Keratinocyte (primary cell): ENCODE measurements around the gene DDX28. TPM values are rescaled to one million over a fixed set of nuclear protein-coding genes. Genes with fewer than 3 reads are reported as not detected.

Experiments used
- DNase-seq: peaks from one replicate; pipeline ENCODE4 v3.0.0-alpha.2; 2011; ENCODE audit warnings: low read depth, missing footprints, low spot score
- FAIRE-seq: peaks from 2 replicates; lab custom pipeline; 2011; peaks lifted over from hg19 to GRCh38; lab: Jason Lieb, UNC
- H2AFZ ChIP-seq: 2 replicates; pipeline ENCODE4 v1.6.0; 2012; ENCODE audit warnings: low read length, control low read depth, inconsistent platforms; ENCODE audit not compliant: control insufficient read depth
- H3K27ac ChIP-seq: 2 replicates; pipeline ENCODE4 v1.5.1; 2011; ENCODE audit warnings: low read length; ENCODE audit not compliant: control insufficient read depth, insufficient read depth
- H3K27me3 ChIP-seq: 3 replicates; pipeline ENCODE4 v1.6.0; 2011; ENCODE audit warnings: low read length; ENCODE audit not compliant: control insufficient read depth, insufficient read depth; ENCODE audit errors: extremely low read depth
- H3K36me3 ChIP-seq, 2 experiments: 2 replicates in 1 of 2; 3 replicates in 1 of 2; pipeline ENCODE4 v1.5.1; 2011; ENCODE audit warnings: low read length in 2 of 2, mild to moderate bottlenecking in 1 of 2; ENCODE audit not compliant: control insufficient read depth in 2 of 2, insufficient read depth in 2 of 2; ENCODE audit errors: extremely low read depth in 1 of 2
- H3K4me1 ChIP-seq: 3 replicates; pipeline ENCODE4 v1.5.1; 2011; ENCODE audit warnings: low read length; ENCODE audit not compliant: control insufficient read depth, insufficient read depth; ENCODE audit errors: extremely low read depth
- H3K4me2 ChIP-seq: 3 replicates; pipeline ENCODE4 v1.6.0; 2011; ENCODE audit warnings: low read depth, low read length; ENCODE audit not compliant: control insufficient read depth, insufficient read depth; ENCODE audit errors: extremely low read depth
- H3K4me3 ChIP-seq, 3 experiments: fragments of 200-600 bp in 1 of 3; sonication (generic) in 1 of 3; 2 replicates in 2 of 3; 3 replicates in 1 of 3; pipeline ENCODE4 v1.5.1; 2011 to 2016; ENCODE audit warnings: low read length in 3 of 3, mild to moderate bottlenecking in 3 of 3, control low read depth in 2 of 3, inconsistent platforms in 1 of 3, low read depth in 1 of 3, mixed read lengths in 1 of 3, mixed run types in 1 of 3, moderate library complexity in 1 of 3; ENCODE audit not compliant: control insufficient read depth in 2 of 3, insufficient read depth in 2 of 3; ENCODE audit errors: extremely low read depth in 1 of 3
- H3K79me2 ChIP-seq: 2 replicates; pipeline ENCODE4 v1.6.0; 2012; ENCODE audit warnings: low read length; ENCODE audit not compliant: control insufficient read depth, insufficient read depth
- H3K9ac ChIP-seq: 3 replicates; pipeline ENCODE4 v1.6.0; 2011; ENCODE audit warnings: low read length; ENCODE audit not compliant: control insufficient read depth, insufficient read depth; ENCODE audit errors: extremely low read depth
- H3K9me1 ChIP-seq: 3 replicates; pipeline ENCODE4 v1.6.0; 2011; ENCODE audit warnings: low read length; ENCODE audit not compliant: control insufficient read depth, insufficient read depth; ENCODE audit errors: extremely low read depth
- H3K9me3 ChIP-seq: 2 replicates; pipeline ENCODE4 v1.5.1; 2012; ENCODE audit warnings: low read depth, low read length; ENCODE audit not compliant: control insufficient read depth
- H4K20me1 ChIP-seq: 3 replicates; pipeline ENCODE4 v1.6.0; 2011; ENCODE audit warnings: low read length; ENCODE audit not compliant: control insufficient read depth, insufficient read depth; ENCODE audit errors: extremely low read depth
- EZH2 ChIP-seq: IDR thresholded peaks from one replicate; pipeline ENCODE4 v1.6.1; 2012; ENCODE audit warnings: inconsistent platforms, mild to moderate bottlenecking, low read length, moderate library complexity
- dilution Hi-C: fragments of 300-500 bp; cut with MboI; formaldehyde crosslinking; loops from one replicate; pipeline ENCODE4 v1.7.0; 2020; ENCODE audit warnings: low sequenced_read_pairs; ENCODE audit not compliant: extremely low pct_ligation_motif_present
- polyA plus RNA-seq, 5 experiments: library from polyadenylated mRNA; depleted of rRNA in 3 of 5; stranded (reverse) in 3 of 5; stranded (forward) in 1 of 5; unstranded in 1 of 5; fragments of >200 nt; gene quantifications; 1 replicate in 1 of 5; 2 replicates in 3 of 5; 3 replicates in 1 of 5; pipeline versions ENCODE4 v1.2.1 to v1.2.3, GENCODE V29; 2011 to 2012; ENCODE audit warnings: missing spikeins in 2 of 5, low read depth in 1 of 5, low replicate concordance in 1 of 5
- TF ChIP-seq, protein P1 (sequence below), 3 experiments: IDR thresholded peaks in 1 of 3; conservative IDR thresholded peaks in 1 of 3; optimal IDR thresholded peaks in 1 of 3; 2 replicates in 2 of 3; 3 replicates in 1 of 3; pipeline versions ENCODE3 to v1.5.1; 2011; ENCODE audit warnings: low read length in 3 of 3, mild to moderate bottlenecking in 3 of 3, moderate library complexity in 2 of 3, control low read depth in 1 of 3, inconsistent platforms in 1 of 3; ENCODE audit not compliant: insufficient read depth in 2 of 3; ENCODE audit errors: extremely low read depth in 1 of 3

DDX28 gene
- polyA plus RNA-seq, 1 donor (not counting 4 experiments of a cell fraction or from before 2014, with no cell fraction given) = 12.8 TPM

DNA sequence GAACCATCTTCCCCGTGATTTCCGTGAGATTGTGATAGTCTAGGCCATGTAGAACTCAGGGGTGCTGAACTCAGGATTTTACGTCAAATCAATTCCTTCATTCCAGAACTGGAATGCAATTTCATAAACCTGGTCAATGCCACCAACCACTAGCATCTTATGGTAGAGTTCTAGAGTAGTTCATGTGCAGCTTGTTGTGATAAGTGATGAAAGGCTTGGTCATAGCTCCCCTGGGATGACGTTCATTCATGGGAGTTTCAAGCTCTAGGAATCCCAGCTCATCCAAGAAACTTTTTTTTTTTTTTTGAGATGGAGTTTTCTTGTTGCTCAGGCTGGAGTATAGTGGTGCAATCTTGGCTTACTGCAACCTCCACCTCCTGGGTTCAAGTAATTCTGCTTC is 20.0 kb downstream of the DDX28 start:
- Histone ChIP-seq H3K4me3 (no peak overlapping the region), H3K9me3 (no peaks in the 10 kb centered on the region), H3K27ac (no peak overlapping the region), H3K79me2 (no peaks in the 10 kb centered on the region), H3K9ac (no peak overlapping the region), H3K27me3 (no peaks in the 10 kb centered on the region), H3K36me3 (no peaks in the 10 kb centered on the region), H2AFZ (no peak overlapping the region), H3K4me2 (no peak overlapping the region), H3K4me1 (peaks cover 21% of the 10 kb centered on the region), H4K20me1 (no peaks in the 10 kb centered on the region), H3K9me1 (no peaks in the 10 kb centered on the region)
- no peak for DNase-seq
- no peak for TF ChIP-seq EZH2
- TF ChIP-seq, protein P1, sequence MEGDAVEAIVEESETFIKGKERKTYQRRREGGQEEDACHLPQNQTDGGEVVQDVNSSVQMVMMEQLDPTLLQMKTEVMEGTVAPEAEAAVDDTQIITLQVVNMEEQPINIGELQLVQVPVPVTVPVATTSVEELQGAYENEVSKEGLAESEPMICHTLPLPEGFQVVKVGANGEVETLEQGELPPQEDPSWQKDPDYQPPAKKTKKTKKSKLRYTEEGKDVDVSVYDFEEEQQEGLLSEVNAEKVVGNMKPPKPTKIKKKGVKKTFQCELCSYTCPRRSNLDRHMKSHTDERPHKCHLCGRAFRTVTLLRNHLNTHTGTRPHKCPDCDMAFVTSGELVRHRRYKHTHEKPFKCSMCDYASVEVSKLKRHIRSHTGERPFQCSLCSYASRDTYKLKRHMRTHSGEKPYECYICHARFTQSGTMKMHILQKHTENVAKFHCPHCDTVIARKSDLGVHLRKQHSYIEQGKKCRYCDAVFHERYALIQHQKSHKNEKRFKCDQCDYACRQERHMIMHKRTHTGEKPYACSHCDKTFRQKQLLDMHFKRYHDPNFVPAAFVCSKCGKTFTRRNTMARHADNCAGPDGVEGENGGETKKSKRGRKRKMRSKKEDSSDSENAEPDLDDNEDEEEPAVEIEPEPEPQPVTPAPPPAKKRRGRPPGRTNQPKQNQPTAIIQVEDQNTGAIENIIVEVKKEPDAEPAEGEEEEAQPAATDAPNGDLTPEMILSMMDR (optimal IDR thresholded peaks at IDR 0.05 in 1 of 3, IDR thresholded peaks at IDR 0.05 in 1 of 3, conservative IDR thresholded peaks at IDR 0.05 in 1 of 3; ENCODE audit: extremely low read depth in 1 of 3, insufficient read depth in 2 of 3, low read length in 3 of 3) = no peak
- dilution Hi-C loops = no loop called here
- FAIRE-seq = no peak

DNA sequence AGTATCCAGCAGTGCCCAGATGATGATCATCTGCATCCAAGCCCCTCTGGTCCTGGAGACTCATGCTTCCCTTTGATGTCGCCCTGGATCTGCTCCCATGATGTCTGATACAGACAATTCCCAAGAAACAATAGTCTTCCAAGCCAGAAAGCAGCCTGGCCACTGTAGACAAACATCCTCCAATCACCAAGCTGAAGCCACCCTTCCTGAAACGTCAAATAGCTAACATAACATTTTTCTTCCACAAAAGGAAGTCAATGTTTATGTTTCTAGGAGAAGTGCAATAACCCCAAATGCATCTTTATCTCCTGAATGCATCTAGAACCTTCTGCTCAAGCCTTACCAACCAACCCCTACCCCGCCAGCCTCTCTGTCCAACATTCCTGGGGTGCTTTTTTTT is 22.6 kb downstream of the DDX28 start:
- Histone ChIP-seq H3K4me1 (peaks cover 9% of the 10 kb centered on the region), H3K9ac (no peak overlapping the region)
- dilution Hi-C loops = no loop called here

More for the DNA sequence above, 22.6 kb downstream of the DDX28 start:
- Histone ChIP-seq H3K9me3 (no peaks in the 10 kb centered on the region), H3K4me3 (no peak overlapping the region), H3K4me2 (no peak overlapping the region), H4K20me1 (no peaks in the 10 kb centered on the region), H2AFZ (no peak overlapping the region), H3K36me3 (no peaks in the 10 kb centered on the region), H3K79me2 (no peaks in the 10 kb centered on the region), H3K27ac (no peak overlapping the region), H3K27me3 (no peaks in the 10 kb centered on the region), H3K9me1 (no peaks in the 10 kb centered on the region)
- TF ChIP-seq, protein P1 (optimal IDR thresholded peaks at IDR 0.05 in 1 of 3, IDR thresholded peaks at IDR 0.05 in 1 of 3, conservative IDR thresholded peaks at IDR 0.05 in 1 of 3; ENCODE audit: extremely low read depth in 1 of 3, insufficient read depth in 2 of 3, low read length in 3 of 3) = no peak
- TF ChIP-seq EZH2 = no peak
- DNase-seq (no peak), FAIRE-seq (no peak)
